GM23338 (cell line): ENCODE measurements around the gene TMIGD3. TPM values are rescaled to one million over a fixed set of nuclear protein-coding genes. Genes with fewer than 3 reads are reported as not detected.

Experiments
- ATAC-seq: fragments of 200-7000 bp; cut with Tn5 transposase; 3 replicates; pipeline ENCODE4 v1.9.1; 2020
- DNase-seq: peaks from one replicate; pipeline ENCODE4 v3.0.0-alpha.2; 2015; ENCODE audit warnings: low spot score
- H2AFZ ChIP-seq: fragments of 200-600 bp; sonication (generic); 2 replicates; pipeline ENCODE4 v1.8.0; 2016; ENCODE audit warnings: antibody characterized with exemption, mild to moderate bottlenecking, moderate library complexity
- H3F3A ChIP-seq: fragments of 200-600 bp; sonication (generic); replicated peaks from 2 replicates; pipeline ENCODE4 v1.8.0; 2017; ENCODE audit warnings: antibody characterized with exemption, mixed run types, low read depth
- H3K27ac ChIP-seq: fragments of 200-600 bp; sonication (generic); 2 replicates; pipeline ENCODE4 v1.6.1; 2016; ENCODE audit warnings: low read depth
- H3K27me3 ChIP-seq: fragments of 200-600 bp; sonication (generic); 2 replicates; pipeline ENCODE4 v1.8.0; 2016; ENCODE audit warnings: mild to moderate bottlenecking, mixed run types, moderate library complexity; ENCODE audit not compliant: insufficient read depth
- H3K36me3 ChIP-seq: fragments of 200-600 bp; sonication (generic); 2 replicates; pipeline ENCODE4 v1.8.0; 2016; ENCODE audit warnings: mild to moderate bottlenecking; ENCODE audit not compliant: insufficient read depth
- H3K4me1 ChIP-seq: fragments of 200-600 bp; sonication (generic); 2 replicates; pipeline ENCODE4 v1.8.0; 2016; ENCODE audit warnings: mild to moderate bottlenecking, moderate library complexity; ENCODE audit not compliant: insufficient read depth
- H3K4me2 ChIP-seq: fragments of 200-600 bp; sonication (generic); 2 replicates; pipeline ENCODE4 v1.7.1; 2017; ENCODE audit warnings: mixed run types
- H3K4me3 ChIP-seq: fragments of 200-600 bp; sonication (generic); 2 replicates; pipeline ENCODE4 v1.6.1; 2016; ENCODE audit warnings: mixed run types
- H3K79me2 ChIP-seq: fragments of 200-600 bp; sonication (generic); replicated peaks from 2 replicates; pipeline ENCODE4 v1.8.0; 2017; ENCODE audit warnings: mild to moderate bottlenecking; ENCODE audit not compliant: insufficient read depth
- H3K9me2 ChIP-seq: fragments of 200-600 bp; sonication (generic); 2 replicates; pipeline ENCODE4 v1.8.0; 2017; ENCODE audit not compliant: insufficient read depth
- H4K20me1 ChIP-seq: fragments of 200-600 bp; sonication (generic); replicated peaks from 2 replicates; pipeline ENCODE4 v1.8.0; 2017; ENCODE audit warnings: mild to moderate bottlenecking; ENCODE audit not compliant: insufficient read depth
- H3K27ac Mint-ChIP-seq: 2 replicates; pipeline ENCODE4 v1.8.0; 2020; ENCODE audit warnings: inconsistent platforms, mild to moderate bottlenecking, moderate library complexity, mixed read lengths
- H3K27me3 Mint-ChIP-seq: 3 replicates; pipeline ENCODE4 v1.8.0; 2022; ENCODE audit warnings: low read depth, mild to moderate bottlenecking, moderate library complexity, mixed read lengths, inconsistent platforms; ENCODE audit not compliant: insufficient read depth, poor library complexity
- H3K36me3 Mint-ChIP-seq: 3 replicates; pipeline ENCODE4 v1.8.0; 2021; ENCODE audit warnings: low read depth, mild to moderate bottlenecking, inconsistent platforms, moderate library complexity, mixed read lengths
- H3K4me1 Mint-ChIP-seq: 3 replicates; pipeline ENCODE4 v1.8.0; 2020; ENCODE audit warnings: mild to moderate bottlenecking, inconsistent platforms, mixed read lengths
- H3K4me3 Mint-ChIP-seq: 3 replicates; pipeline ENCODE4 v1.8.0; 2021; ENCODE audit warnings: moderate library complexity, mild to moderate bottlenecking, inconsistent platforms, mixed read lengths
- H3K9me3 Mint-ChIP-seq: 3 replicates; pipeline ENCODE4 v1.8.0; 2020; ENCODE audit warnings: moderate library complexity, mild to moderate bottlenecking, inconsistent platforms, mixed read lengths
- CREB1 ChIP-seq: fragments of 250-450 bp; sonication (Bioruptor Pico); IDR thresholded peaks from 2 replicates; pipeline ENCODE4 v1.5.0; 2020; ENCODE audit warnings: low read depth, mild to moderate bottlenecking, moderate library complexity
- CTCF ChIP-seq, 2 experiments: fragments of 200-600 bp in 1 of 2; sonication (generic) in 1 of 2; conservative IDR thresholded peaks; 2 replicates each; pipeline versions ENCODE4 v1.5.1 to v1.6.1; 2016 to 2017; ENCODE audit warnings: antibody characterized with exemption in 2 of 2, low read depth in 2 of 2, mild to moderate bottlenecking in 2 of 2, moderate library complexity in 1 of 2
- EZH2 ChIP-seq: fragments of 200-600 bp; sonication (generic); IDR thresholded peaks from one replicate; pipeline ENCODE4 v1.8.0; 2017; ENCODE audit warnings: antibody characterized with exemption, mild to moderate bottlenecking, low read depth; ENCODE audit not compliant: unreplicated experiment
- NANOG ChIP-seq: IDR thresholded peaks from 2 replicates; pipeline ENCODE4 v1.6.1; 2016; ENCODE audit warnings: antibody characterized with exemption, borderline replicate concordance
- POLR2AphosphoS5 ChIP-seq: IDR thresholded peaks from 2 replicates; pipeline ENCODE4 v1.6.1; 2016; ENCODE audit warnings: antibody characterized with exemption, low read depth
- STAT1 ChIP-seq: IDR thresholded peaks from one replicate; pipeline ENCODE4 v1.6.1; 2016; ENCODE audit warnings: antibody characterized with exemption; ENCODE audit not compliant: unreplicated experiment
- ZNF114 ChIP-seq: fragments of 250-450 bp; sonication (Bioruptor Pico); IDR thresholded peaks from 2 replicates; pipeline ENCODE4 v1.5.0; 2020; ENCODE audit warnings: mild to moderate bottlenecking, moderate library complexity
- polyA plus RNA-seq: library from polyadenylated mRNA; unstranded; fragments of >200 nt; fragmentation: Nextera tagmentation; extraction: Ambion mirVana; gene quantifications from 2 replicates; pipeline ENCODE4 v1.2.1, GENCODE V29; 2016
- total RNA-seq: library from RNA; depleted of rRNA; stranded (reverse); fragments of >200 nt; shearing (Covaris generic); gene quantifications from 2 replicates; pipeline ENCODE4 v1.2.3, GENCODE V29; 2014
- TF ChIP-seq, protein P1 (sequence below): IDR thresholded peaks from one replicate; pipeline ENCODE4 v1.6.1; 2018; ENCODE audit warnings: antibody characterized with exemption; ENCODE audit not compliant: unreplicated experiment

TMIGD3 gene
- total and polyA plus RNA-seq, 2 experiments from 2014 or later, result not detected

DNA sequence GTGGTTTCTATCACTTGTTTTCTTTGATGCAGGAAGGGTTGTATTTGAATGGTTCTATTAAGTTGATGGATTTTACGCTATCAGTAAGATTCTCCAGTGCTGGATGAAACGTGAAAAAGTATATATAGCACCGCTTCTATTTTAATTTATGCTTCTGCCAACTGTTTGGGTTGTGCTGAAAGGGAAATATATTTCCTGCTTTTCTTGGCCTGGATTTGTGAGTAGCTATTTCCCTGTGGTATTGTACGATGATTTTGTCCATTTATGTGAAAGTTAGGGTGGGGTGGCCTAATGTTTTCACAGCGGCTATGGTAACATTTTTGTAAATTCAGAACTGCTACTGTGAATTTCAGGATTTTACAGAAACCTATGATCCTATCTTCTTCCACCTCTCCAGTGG lies 29.3 kb downstream of the TMIGD3 start (continued):
- TF ChIP-seq CTCF (conservative IDR thresholded peaks at IDR 0.05; ENCODE audit: low read depth in 2 of 2), result no peak
- TF ChIP-seq ZNF114 (CRISPR knock-in tag), result no peak
- no peak for TF ChIP-seq EZH2
- TF ChIP-seq, protein P1, sequence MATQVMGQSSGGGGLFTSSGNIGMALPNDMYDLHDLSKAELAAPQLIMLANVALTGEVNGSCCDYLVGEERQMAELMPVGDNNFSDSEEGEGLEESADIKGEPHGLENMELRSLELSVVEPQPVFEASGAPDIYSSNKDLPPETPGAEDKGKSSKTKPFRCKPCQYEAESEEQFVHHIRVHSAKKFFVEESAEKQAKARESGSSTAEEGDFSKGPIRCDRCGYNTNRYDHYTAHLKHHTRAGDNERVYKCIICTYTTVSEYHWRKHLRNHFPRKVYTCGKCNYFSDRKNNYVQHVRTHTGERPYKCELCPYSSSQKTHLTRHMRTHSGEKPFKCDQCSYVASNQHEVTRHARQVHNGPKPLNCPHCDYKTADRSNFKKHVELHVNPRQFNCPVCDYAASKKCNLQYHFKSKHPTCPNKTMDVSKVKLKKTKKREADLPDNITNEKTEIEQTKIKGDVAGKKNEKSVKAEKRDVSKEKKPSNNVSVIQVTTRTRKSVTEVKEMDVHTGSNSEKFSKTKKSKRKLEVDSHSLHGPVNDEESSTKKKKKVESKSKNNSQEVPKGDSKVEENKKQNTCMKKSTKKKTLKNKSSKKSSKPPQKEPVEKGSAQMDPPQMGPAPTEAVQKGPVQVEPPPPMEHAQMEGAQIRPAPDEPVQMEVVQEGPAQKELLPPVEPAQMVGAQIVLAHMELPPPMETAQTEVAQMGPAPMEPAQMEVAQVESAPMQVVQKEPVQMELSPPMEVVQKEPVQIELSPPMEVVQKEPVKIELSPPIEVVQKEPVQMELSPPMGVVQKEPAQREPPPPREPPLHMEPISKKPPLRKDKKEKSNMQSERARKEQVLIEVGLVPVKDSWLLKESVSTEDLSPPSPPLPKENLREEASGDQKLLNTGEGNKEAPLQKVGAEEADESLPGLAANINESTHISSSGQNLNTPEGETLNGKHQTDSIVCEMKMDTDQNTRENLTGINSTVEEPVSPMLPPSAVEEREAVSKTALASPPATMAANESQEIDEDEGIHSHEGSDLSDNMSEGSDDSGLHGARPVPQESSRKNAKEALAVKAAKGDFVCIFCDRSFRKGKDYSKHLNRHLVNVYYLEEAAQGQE, result no peak
- TF ChIP-seq CREB1 (CRISPR knock-in tag), result no peak
- no peak for TF ChIP-seq STAT1

GRCh38 chr1:111471538-111471937 lies 31.9 kb downstream of the TMIGD3 start:
- H3K27me3 Mint-ChIP-seq, result no peaks in the 10 kb centered on the region
- Histone ChIP-seq H3K4me1 (no peaks in the 10 kb centered on the region), H3K27ac (no peak overlapping the region), H3K27me3 (no peaks in the 10 kb centered on the region), H3K9me2 (no peaks in the 10 kb centered on the region; the same call in 1 of the 2 replicates), H3F3A (no peaks in the 10 kb centered on the region), H3K36me3 (no peaks in the 10 kb centered on the region), H3K4me3 (no peak overlapping the region), H3K4me2 (no peak overlapping the region), H4K20me1 (no peaks in the 10 kb centered on the region), H2AFZ (no peak overlapping the region), H3K79me2 (no peaks in the 10 kb centered on the region)
- ATAC-seq, result no peak
- H3K9me3 Mint-ChIP-seq, result no peaks in the 10 kb centered on the region
- no peak overlapping the region for H3K27ac Mint-ChIP-seq
- DNase-seq, result no peak
- H3K36me3 Mint-ChIP-seq, result no peaks in the 10 kb centered on the region
- no peak overlapping the region for H3K4me3 Mint-ChIP-seq
- H3K4me1 Mint-ChIP-seq, result no peaks in the 10 kb centered on the region
- TF ChIP-seq, protein P1, result no peak
- no peak for TF ChIP-seq NANOG
- no peak for TF ChIP-seq EZH2
- TF ChIP-seq ZNF114 (CRISPR knock-in tag), result no peak
- TF ChIP-seq CTCF (conservative IDR thresholded peaks at IDR 0.05; ENCODE audit: low read depth in 2 of 2), result no peak
- TF ChIP-seq POLR2AphosphoS5, result no peak
